ENCODE results near the gene SRPK2. TPM values are rescaled to one million over a fixed set of nuclear protein-coding genes. Genes with fewer than 3 reads are reported as not detected.
"Not testable (repeated sequence)": the region's sequence is repeated elsewhere in the genome, so short reads cannot be mapped to it uniquely, and the experiment has no call there.

SRPK2 gene
- total and polyA plus RNA-seq, 12 donors, result 10.5 to 40.4 (median 35.1) TPM

GRCh38 chr7:105426606-105427146 is 38.0 kb upstream of the SRPK2 start:
- DNase-seq (no peak), ATAC-seq (no peak)
- intact Hi-C loops (cut with DNase I), result loop anchor here in 2 of 10 donors (5.0 to 10.0 kb wide), 2 partner anchors 274 to 502 kb away; no protein-coding TSS in a partner anchor
- no peak overlapping the region for H3K27ac ChIP-seq
- no peak for TF ChIP-seq CTCF (IDR thresholded peaks at IDR 0.05)
- WGBS, 2 donors, result 77 to 82% methylated on average over 2 of the region's 2 CpGs
- no peaks in the 10 kb centered on the region for H3K9me3 ChIP-seq
- H3K4me1 ChIP-seq, result peaks cover 0 to 13% (median 0%) of the 10 kb centered on the region in 9 donors
- no peaks in the 10 kb centered on the region for H3K27me3 ChIP-seq
- H3K36me3 ChIP-seq, result no peaks in the 10 kb centered on the region
- H3K4me3 ChIP-seq, result no peak overlapping the region

- Histone ChIP-seq H3K9me3 (no peaks in the 10 kb centered on the region), H3K36me3 (no peaks in the 10 kb centered on the region), H3K4me3 (no peak overlapping the region), H3K27ac (no peak overlapping the region), H3K27me3 (no peaks in the 10 kb centered on the region), H3K4me1 (no peaks in the 10 kb centered on the region)
- WGBS, 2 donors, result 97% methylated on average over 2 of the region's 2 CpGs
- intact Hi-C loops (cut with DNase I), result loop anchor here in 2 of 10 donors (5.0 to 10.0 kb wide), 2 partner anchors 272 to 499 kb away; no protein-coding TSS in a partner anchor
- ATAC-seq (no peak), DNase-seq (no peak)
- TF ChIP-seq CTCF (IDR thresholded peaks at IDR 0.05), result no peak
Measured at GRCh38 chr7:105423987-105424386, 35.3 kb upstream of the SRPK2 start.

- ATAC-seq (no peak), DNase-seq (no peak)
- 80 to 82% methylated on average over 8 of the region's 8 CpGs for WGBS, 2 donors
- H3K27me3 ChIP-seq, result no peaks in the 10 kb centered on the region
- intact Hi-C loops (cut with DNase I), result no loop called here
- no peaks in the 10 kb centered on the region for H3K4me1 ChIP-seq
- H3K27ac ChIP-seq, result no peak overlapping the region
- no peak overlapping the region for H3K4me3 ChIP-seq
- TF ChIP-seq CTCF (IDR thresholded peaks at IDR 0.05), result no peak
- no peaks in the 10 kb centered on the region for H3K9me3 ChIP-seq
- no peaks in the 10 kb centered on the region for H3K36me3 ChIP-seq
Measured at GRCh38 chr7:105413887-105414437, 25.2 kb upstream of the SRPK2 start.

- H3K36me3 ChIP-seq; H3K27me3 ChIP-seq; ATAC-seq; H3K9me3 ChIP-seq; H3K27ac ChIP-seq; DNase-seq; H3K4me3 ChIP-seq; intact Hi-C loops (cut with DNase I); H3K4me1 ChIP-seq: not testable (repeated sequence)
- 95 to 99% methylated on average over 23 to 34 of the region's 36 CpGs for WGBS, 2 donors
Measured at GRCh38 chr7:105410774-105411173, 22.1 kb upstream of the SRPK2 start.

- WGBS, 2 donors, result 87 to 93% methylated on average over 1 of the region's 3 CpGs
- H3K36me3 ChIP-seq; H3K27me3 ChIP-seq; H3K4me3 ChIP-seq; H3K4me1 ChIP-seq; ATAC-seq; H3K9me3 ChIP-seq; H3K27ac ChIP-seq; intact Hi-C loops (cut with DNase I); DNase-seq: not testable (repeated sequence)
Measured at GRCh38 chr7:105409775-105410174, 21.1 kb upstream of the SRPK2 start.

Data from heart right ventricle (tissue), 16 donors.